SIG-M5 treated with dmso at 0.1 percent for 504 hours (cell line): ENCODE data around the gene LRRC74A.
A peak's percentile ranks its signal among the peaks of the same experiment; 100 is the strongest.
"Not testable (repeated sequence)": the region's sequence is repeated elsewhere in the genome, so short reads cannot be mapped to it uniquely, and the experiment has no call there.

Source experiments
- DNase-seq: peaks from one replicate; lab custom pipeline; 2025; ENCODE audit not compliant: unreplicated experiment; lab: John Stamatoyannopoulos, UW

LRRC74A gene

DNA sequence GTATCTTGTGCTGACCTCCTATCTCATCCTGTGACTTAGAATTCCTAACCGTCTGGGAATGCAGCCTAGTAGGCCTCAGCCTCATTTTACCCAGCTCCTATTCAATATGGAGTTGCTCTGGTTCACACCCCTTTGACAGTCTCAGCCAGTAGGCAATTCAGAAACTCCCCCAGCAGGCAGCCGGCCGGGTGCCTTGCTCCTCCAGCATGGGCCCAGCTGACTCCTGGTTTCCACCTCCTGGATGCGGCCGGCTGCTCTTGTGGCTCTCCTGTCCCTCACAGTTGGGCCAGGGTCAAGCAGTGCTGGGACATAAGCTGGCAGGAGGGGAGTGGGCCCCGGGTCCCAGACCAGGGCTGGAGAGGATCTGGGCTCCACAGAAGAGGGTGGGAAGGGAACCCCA, 58.2 kb downstream of the LRRC74A start:
- no peak for DNase-seq

- DNase-seq: no peak
Observed at GRCh38 chr14:76884853-76885276, 58.7 kb downstream of the LRRC74A start.

DNA sequence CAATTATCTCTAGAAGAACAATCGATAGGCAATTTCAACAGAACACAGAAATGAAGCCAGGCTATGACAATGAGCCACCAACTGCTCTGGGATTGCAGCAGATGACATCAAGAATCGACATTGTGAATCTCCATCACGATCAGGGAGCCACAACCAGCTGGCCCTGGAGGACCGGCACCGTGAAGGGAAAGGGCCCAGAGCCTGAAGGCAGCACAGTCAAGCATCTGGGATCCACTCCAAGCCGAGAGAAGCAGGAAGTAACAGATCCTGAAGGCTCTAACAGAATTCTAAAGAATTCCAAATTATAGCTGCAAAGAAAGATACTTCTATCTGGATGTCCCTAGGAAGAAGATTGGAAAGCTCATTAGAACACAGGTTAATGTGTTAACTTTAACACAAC, 61.0 kb downstream of the LRRC74A start:
- DNase-seq: no peak

- no peak for DNase-seq
Observed at GRCh38 chr14:76891391-76891790, 65.2 kb downstream of the LRRC74A start.

- DNase-seq: no peak
Observed at GRCh38 chr14:76894308-76894707, 68.1 kb downstream of the LRRC74A start.

- DNase-seq: not testable (repeated sequence)
Observed at GRCh38 chr14:76898006-76898405, 71.8 kb downstream of the LRRC74A start.

DNA sequence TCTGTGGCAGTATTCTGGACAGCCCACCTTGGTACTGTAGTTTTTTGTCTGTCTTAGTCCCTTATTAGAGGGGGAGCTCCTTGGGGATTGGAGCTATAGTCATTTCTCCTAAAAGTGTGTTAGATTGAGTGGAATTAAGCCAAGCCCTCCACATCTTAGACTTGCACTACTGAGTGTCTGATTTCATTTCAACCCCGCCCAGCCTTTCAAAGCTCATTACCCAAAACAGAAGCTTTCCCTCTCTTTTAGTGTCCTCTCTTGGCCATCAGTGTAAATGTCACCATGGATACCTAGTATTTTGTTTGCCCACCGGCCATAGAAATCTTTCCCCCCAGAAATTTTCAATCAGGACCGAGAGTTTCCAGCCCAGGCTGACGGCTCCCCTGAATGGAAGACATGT, 74.5 kb downstream of the LRRC74A start:
- no peak for DNase-seq

DNA sequence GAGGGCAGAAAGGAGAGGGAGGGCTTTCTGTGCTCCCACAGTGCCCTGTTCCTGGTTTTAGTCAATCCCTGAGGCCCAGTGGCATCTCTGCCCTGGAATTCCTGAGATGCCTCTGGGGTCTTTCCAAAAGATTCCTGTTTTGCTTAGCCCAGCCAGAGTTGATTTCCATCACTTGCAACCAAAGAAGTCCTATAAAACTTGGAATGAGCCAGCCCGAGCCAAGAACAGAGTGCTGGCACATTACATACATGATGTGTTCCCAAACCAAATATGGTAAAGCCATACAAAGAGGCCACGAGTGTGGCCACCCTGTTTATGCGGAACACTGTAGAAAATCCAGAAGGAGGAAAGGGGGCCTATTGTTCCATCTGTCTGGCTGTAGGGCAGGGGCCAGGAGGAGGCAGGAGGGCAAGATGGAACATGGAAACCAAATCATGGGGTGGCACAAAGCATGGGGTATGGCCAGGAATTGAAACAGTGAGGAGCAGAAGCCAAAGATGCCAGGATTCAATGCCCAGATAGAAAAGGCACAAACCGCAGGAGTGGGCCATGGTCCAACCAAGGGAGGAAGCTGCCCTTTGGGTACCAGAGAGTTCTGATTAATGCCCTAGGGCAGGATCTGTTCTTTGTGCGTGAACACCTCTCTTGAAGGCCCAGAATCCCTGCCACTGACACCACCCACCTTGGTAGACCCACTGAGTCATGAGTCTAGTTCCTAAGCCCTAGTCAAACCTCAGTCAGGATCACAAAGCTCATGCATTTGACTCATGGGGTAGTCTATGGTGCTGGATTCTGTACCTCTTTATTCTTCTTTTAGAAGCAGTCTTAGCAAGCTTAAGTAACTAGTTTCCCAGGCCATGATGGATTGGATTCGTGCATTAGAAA, 75.2 kb downstream of the LRRC74A start:
- no peak for DNase-seq

DNA sequence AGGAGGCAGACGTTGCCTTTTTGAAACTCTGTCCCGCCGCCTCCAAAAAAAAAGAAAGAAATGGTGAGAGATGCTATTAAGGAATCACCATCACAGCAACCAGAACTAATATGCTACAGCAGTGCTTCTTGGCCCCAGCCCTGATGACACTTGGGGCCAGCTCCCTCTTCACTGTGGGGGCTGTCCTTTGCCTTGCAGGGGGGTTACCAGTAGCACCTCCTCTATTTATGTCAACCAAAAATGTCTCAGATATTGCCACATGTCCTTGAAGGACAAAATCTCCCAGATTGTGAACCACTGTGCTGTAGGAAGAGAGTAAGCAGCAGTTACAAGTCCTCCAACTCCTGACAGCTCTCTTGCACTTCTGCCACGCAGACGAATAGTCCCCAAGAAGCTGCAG, 76.4 kb downstream of the LRRC74A start:
- no peak for DNase-seq

DNA sequence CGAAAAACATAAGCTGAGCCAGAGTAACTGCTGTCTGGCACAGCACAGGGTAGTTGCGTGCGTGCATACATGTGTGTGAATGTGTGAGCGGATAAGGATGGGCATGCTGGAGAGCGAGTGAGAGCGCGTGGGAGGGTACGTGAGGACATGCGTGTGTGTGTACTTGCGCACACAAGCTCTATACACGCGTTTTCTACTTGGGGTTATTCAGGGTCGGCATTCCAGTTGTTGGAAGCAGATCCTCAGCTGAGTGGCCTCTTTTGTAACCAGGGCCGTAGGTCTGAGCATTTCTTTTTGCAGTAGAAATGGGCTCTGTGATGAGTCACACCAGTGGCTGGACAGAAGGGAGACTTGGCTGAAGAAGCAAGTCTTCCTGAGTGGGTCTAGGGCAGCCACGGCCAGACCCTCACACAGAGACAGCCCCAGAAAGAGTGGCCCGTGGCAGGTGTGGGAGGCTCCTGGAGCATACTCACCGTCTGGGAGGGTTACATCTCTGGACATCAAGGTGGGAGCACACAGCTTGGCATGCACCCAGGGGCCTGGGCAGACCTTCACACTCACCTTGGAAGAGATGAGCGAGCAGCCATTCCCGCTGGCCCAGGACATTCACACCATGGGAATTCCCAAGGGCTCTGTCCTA, 78.0 kb downstream of the LRRC74A start:
- no peak for DNase-seq

- DNase-seq: peak; percentile 81
Observed at GRCh38 chr14:76904740-76905569, 78.7 kb downstream of the LRRC74A start.

DNA sequence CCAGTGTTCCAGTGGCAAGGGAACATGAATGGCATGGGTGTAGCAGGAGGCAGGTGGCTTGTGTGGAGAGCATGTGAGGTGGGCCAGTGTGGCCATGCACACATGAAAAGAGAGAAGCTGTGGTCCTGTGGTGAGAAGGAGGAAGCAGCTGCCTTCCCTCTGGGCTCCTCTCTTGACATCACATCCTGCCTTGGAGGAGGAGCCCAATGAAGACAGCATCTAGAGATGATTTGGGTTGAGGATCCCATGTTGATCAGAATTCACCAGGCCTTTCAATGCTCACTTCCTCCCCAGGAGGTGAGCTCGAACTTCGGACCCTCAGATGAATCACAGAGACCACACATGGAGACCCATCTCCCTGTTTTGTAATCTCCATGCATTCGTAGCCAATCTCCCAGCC, 82.6 kb downstream of the LRRC74A start:
- peak; percentile 70 for DNase-seq

- DNase-seq: no peak
Observed at GRCh38 chr14:76909266-76909665, 83.1 kb downstream of the LRRC74A start.

GRCh38 chr14:76910371-76910890, 84.2 kb downstream of the LRRC74A start:
- no peak for DNase-seq

GRCh38 chr14:76911473-76911872, 85.3 kb downstream of the LRRC74A start:
- no peak for DNase-seq

DNA sequence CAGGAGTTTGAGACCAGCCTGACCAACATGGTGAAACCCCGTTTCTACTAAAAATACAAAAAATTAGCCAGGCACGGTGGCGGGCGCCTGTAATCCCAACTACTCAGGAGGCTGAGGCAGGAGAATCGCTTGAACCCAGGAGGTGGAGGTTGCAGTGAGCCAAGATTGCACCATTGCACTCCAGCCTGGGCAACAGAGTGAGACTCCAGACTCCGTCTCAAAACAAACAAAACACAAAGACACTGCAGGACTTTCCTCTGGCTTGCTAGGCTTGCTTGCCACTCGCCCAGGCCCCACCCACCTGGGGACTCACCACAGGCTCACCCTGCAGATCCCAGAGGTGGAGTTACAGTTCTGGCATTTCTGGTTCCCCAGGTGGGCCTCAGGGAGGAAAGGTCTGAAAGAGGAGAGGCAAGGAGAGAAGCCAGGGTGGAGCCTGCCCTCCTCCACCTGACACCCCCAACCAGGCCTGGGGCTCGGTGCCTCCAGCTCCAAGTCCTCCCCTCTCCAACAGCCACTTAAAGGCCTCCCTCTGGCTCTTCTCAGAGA, 88.4 kb downstream of the LRRC74A start:
- DNase-seq: peak; percentile 65

GRCh38 chr14:76916040-76916715, 90.0 kb downstream of the LRRC74A start:
- no peak for DNase-seq

GRCh38 chr14:76917158-76917596, 91.0 kb downstream of the LRRC74A start:
- DNase-seq: no peak

GRCh38 chr14:76917745-76918255, 91.6 kb downstream of the LRRC74A start:
- DNase-seq: no peak

- DNase-seq: no peak
Observed at GRCh38 chr14:76918256-76918781, 92.1 kb downstream of the LRRC74A start.
